HAP-1 (cell line): Measurements from ENCODE around the gene SH3BGR.

Source experiments
- DNase-seq, 2 experiments: peaks; one replicate each; pipeline ENCODE4 v3.0.0-alpha.2; 2016 to 2020; ENCODE audit warnings: low spot score in 2 of 2
- H3K27me3 ChIP-seq: fragments of 250-450 bp; sonication (Bioruptor Pico); 2 replicates; pipeline ENCODE4 v1.5.1; 2020; ENCODE audit warnings: low read depth, mild to moderate bottlenecking, moderate library complexity
- H3K36me3 ChIP-seq: fragments of 250-450 bp; sonication (Bioruptor Pico); replicated peaks from 2 replicates; pipeline ENCODE4 v1.5.1; 2020; ENCODE audit warnings: mild to moderate bottlenecking
- H3K4me1 ChIP-seq: fragments of 250-450 bp; sonication (Bioruptor Pico); 2 replicates; pipeline ENCODE4 v1.5.1; 2020; ENCODE audit warnings: mild to moderate bottlenecking
- H3K4me3 ChIP-seq: fragments of 250-450 bp; sonication (Bioruptor Pico); 2 replicates; pipeline ENCODE4 v1.5.1; 2020; ENCODE audit warnings: mild to moderate bottlenecking, moderate library complexity
- H3K9me3 ChIP-seq: fragments of 250-450 bp; sonication (Bioruptor Pico); 2 replicates; pipeline ENCODE4 v1.5.1; 2020; ENCODE audit warnings: mild to moderate bottlenecking, moderate library complexity
- in situ Hi-C: fragments of 300-500 bp; cut with MboI; formaldehyde crosslinking; loops from 3 replicates; pipeline ENCODE4 v1.14.3; 2020; ENCODE audit warnings: low sequenced_read_pairs, inconsistent platforms, mixed read lengths

Gene SH3BGR

DNA sequence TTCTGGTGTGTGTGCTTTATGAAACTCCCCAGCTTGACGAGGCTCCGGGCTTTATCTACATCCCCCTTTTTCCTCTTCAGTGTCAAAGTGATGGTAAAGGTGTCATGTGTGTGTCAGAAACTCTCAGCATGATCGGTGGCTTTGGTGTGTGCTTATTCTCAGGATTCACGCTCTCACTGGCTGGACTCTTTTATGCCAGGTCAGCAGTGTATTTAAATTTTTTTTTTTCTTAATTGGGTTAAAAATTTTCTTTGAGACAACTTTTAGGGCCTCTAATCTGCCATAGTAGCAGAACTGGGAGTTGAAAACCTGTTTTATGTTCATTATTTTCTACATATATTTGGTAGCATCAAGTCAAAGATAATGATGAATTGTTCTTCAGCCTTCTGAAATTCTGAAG, 21.0 kb downstream of the SH3BGR start:
- Histone ChIP-seq H3K36me3 (no peaks in the 10 kb centered on the region), H3K9me3 (no peaks in the 10 kb centered on the region), H3K4me1 (no peaks in the 10 kb centered on the region), H3K27me3 (no peaks in the 10 kb centered on the region; the same call in 1 of the 2 replicates), H3K4me3 (no peak overlapping the region)
- in situ Hi-C loops, result no loop called here
- no peak for DNase-seq

DNA sequence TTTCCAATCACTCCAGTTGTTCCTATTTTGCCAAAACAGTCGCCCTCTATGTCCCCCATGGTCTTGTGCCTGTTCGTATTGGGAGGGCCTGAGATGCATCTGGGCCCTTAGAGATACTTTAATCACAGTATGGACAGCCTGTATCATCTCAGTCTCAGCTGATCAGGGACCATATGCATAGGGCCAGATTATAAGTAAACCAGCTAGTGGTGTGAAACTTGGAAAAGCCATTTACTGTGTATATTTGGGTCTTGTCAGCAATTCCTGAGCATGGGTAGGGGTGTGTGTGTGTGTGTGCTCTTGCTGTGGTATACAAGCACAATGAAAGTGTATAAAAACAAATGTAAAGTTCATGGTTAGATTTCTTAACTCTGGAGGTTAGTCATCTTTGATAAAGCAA, 22.8 kb downstream of the SH3BGR start:
- in situ Hi-C loops, result no loop called here
- no peaks in the 10 kb centered on the region for H3K36me3 ChIP-seq
- no peak for DNase-seq

DNA sequence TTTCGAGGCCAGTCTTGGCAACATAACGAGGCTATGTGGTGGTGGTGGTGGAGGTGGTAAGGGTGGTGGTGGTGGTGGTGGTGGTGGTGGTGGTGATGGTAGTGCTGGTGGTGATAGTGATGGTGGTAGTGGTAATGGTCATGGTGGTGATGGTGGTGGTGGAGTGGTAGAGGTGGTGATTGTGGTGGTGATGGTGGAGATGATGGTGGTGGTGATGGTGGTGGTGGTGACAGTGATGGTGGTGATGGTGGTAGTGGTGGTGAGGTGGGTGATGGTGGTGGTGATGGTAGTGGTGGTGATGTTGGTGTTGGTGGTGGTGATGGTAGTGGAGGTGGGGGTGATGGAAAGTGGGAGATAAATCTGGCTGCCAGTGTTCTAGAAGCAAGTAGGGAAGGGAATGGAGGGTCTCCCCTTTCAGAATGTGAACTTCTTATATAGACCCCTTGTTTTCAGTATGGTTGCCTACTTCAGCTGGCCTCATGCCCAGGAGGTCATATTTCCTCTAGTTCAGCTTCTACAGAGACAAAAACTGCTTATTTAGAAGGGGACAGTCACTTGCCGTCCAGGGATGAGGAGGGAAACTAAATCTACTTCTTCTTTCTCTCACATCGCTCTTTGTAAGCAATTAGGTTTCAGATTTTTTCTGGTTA, 27.5 kb downstream of the SH3BGR start:
- H3K27me3 ChIP-seq, result no peaks in the 10 kb centered on the region; the same call in 1 of the 2 replicates
- in situ Hi-C loops, result no loop called here
- no peak for DNase-seq

More for the DNA sequence above, 22.8 kb downstream of the SH3BGR start:
- H3K4me1 ChIP-seq, result no peaks in the 10 kb centered on the region
- no peak overlapping the region for H3K4me3 ChIP-seq
- no peaks in the 10 kb centered on the region; the same call in 1 of the 2 replicates for H3K27me3 ChIP-seq
- no peaks in the 10 kb centered on the region for H3K9me3 ChIP-seq

DNA sequence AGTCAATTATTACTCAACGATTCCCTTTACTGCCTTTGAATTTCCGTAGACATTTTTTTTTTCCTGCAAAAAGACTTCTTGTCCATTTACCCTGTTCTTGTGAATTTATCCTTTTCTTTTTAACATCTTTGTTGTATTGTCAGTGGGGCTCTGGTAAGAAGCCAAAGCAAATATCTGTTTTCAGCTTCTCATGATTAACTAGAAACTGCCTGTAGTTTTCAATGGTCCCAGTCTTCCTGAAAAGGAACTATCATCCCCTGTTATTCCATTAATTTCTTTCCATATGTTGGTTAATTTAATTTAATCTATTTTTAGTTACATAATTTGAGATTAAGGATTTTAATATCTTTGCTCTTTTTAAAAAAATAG, 28.0 kb downstream of the SH3BGR start:
- in situ Hi-C loops, result no loop called here

More for the DNA sequence above, 27.5 kb downstream of the SH3BGR start:
- H3K4me3 ChIP-seq, result no peak overlapping the region
- H3K9me3 ChIP-seq, result no peaks in the 10 kb centered on the region
- H3K36me3 ChIP-seq, result no peaks in the 10 kb centered on the region
- H3K4me1 ChIP-seq, result no peaks in the 10 kb centered on the region

DNA sequence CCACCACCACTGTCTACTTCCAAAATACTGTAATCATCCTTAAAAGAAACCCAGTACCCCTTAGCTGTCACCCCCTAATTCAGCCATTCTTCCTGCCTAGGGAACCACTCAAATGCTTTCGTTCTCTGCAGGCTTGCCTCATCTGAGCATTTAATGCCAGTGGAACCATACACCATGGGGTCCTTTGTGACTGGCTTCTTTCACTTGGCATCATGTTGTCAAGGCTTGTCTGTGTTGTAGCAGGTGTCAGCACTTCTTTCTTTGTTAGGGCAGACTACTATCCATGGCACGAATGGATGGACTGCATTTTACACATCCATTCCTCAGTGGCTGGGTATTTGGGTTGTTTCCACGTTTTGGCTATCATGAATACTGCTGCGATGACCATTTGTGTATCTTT, 28.5 kb downstream of the SH3BGR start:
- no peak overlapping the region for H3K4me3 ChIP-seq
- H3K36me3 ChIP-seq, result no peaks in the 10 kb centered on the region
- no peak for DNase-seq
- no peaks in the 10 kb centered on the region for H3K9me3 ChIP-seq
- in situ Hi-C loops, result no loop called here
- H3K27me3 ChIP-seq, result no peaks in the 10 kb centered on the region
- H3K4me1 ChIP-seq, result no peaks in the 10 kb centered on the region

More for the DNA sequence above, 28.0 kb downstream of the SH3BGR start:
- no peak for DNase-seq
- H3K9me3 ChIP-seq, result no peaks in the 10 kb centered on the region
- no peaks in the 10 kb centered on the region for H3K4me1 ChIP-seq
- no peaks in the 10 kb centered on the region for H3K27me3 ChIP-seq
- H3K36me3 ChIP-seq, result no peaks in the 10 kb centered on the region
- no peak overlapping the region for H3K4me3 ChIP-seq

DNA sequence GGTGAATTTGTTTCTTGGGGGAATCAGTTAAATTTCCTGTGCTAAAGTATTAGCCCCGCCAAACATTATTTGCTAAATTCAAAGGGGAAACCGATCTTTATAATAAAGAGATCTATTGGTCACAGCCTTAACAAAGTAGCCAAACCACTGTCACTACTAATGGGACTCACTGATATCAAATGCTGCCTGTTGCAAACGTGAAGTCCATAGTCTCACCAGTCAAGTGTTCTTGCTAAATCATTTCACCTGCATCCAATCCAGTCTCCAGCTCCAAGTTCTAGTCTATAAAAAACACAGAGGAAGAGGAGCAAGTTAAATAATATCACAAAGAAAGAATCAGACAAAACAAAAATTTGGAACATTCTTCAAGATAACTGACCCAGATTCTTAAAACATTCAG, 30.1 kb downstream of the SH3BGR start:
- DNase-seq, result no peak
- Histone ChIP-seq H3K4me3 (no peak overlapping the region), H3K27me3 (no peaks in the 10 kb centered on the region), H3K36me3 (no peaks in the 10 kb centered on the region), H3K9me3 (no peaks in the 10 kb centered on the region), H3K4me1 (no peaks in the 10 kb centered on the region)
- in situ Hi-C loops, result no loop called here

DNA sequence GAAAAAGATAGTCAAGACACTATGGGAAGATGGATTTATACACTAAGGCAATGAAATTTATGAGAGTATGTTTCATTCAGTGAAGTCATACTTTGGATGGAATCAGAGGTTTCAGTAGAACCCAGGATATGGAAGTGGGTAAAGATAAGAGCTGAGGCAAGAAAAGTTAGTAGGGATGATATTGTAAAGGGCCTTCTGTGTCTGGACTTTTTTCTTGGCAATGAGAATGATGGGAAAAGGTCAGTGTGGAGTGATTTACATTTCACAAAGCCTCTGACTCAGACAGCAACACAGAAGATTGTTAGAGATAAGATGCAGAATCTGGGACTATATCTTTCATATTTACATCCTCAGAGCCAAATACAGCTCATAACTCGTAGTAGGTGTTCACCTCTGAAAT, 32.1 kb downstream of the SH3BGR start:
- Histone ChIP-seq H3K9me3 (no peaks in the 10 kb centered on the region; the same call in 1 of the 2 replicates), H3K4me3 (no peak overlapping the region), H3K36me3 (no peaks in the 10 kb centered on the region), H3K4me1 (no peaks in the 10 kb centered on the region), H3K27me3 (no peaks in the 10 kb centered on the region)
- in situ Hi-C loops, result no loop called here
- DNase-seq, result no peak

DNA sequence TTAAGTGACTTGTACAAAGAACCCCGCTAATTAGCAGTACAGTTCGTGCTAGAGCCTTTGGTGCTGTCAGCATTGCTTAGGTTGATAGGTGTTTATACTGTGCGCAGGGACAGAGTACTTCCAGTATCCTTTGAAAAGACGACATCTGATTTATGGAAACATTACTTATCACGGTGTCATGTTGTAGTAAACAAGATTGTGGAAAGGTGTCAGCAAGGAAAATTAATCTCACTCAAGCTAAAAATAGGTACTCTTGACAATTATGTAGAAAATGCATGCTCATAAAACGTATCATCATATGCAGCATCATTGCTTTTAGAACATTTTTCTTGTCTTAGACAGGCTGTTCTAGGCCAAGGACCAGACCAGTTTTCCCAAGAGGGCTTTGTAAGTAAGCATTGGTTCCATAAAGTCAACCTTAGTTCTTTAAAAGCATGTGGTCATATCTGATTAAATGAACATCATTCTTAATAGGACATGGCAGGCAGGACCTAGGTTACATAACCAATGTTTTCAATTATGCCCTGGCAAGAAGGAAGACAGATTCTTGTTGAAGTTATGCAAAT, 33.0 kb downstream of the SH3BGR start:
- no peaks in the 10 kb centered on the region for H3K36me3 ChIP-seq
- in situ Hi-C loops, result no loop called here
- H3K27me3 ChIP-seq, result no peaks in the 10 kb centered on the region
- no peak for DNase-seq
- no peaks in the 10 kb centered on the region for H3K4me1 ChIP-seq
- no peak overlapping the region for H3K4me3 ChIP-seq
- H3K9me3 ChIP-seq, result no peaks in the 10 kb centered on the region; the same call in 1 of the 2 replicates

DNA sequence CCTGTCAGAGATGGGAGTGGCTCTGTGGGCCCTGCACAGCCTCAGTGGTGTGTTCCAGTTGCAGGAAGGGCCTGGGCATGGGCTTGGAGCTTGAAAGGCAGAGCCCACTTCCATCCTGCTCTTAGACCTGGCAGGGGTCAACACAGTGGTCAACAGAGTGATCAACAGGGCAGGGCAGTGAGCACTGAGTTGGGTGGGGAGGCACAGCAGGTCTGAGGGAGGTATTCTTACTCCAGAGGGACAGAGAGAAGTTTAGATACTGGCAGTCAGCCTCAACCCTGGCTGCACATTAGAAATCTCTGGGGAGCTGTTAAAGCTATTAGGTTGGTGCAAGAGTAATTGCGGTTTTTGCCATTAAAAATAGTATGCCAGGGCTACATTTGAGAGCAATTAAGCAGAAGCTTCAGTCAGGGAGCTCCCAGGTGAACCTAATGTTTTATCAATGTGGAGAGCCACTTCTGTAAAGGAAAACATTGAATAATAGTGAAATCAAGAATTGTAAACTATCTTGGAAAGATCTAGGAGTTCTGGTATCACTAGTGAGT, 37.7 kb downstream of the SH3BGR start:
- H3K36me3 ChIP-seq, result no peaks in the 10 kb centered on the region
- H3K27me3 ChIP-seq, result no peaks in the 10 kb centered on the region; the same call in 1 of the 2 replicates
- no peak overlapping the region for H3K4me3 ChIP-seq
- no peaks in the 10 kb centered on the region for H3K4me1 ChIP-seq
- no peak for DNase-seq
- no peaks in the 10 kb centered on the region; the same call in 1 of the 2 replicates for H3K9me3 ChIP-seq
- in situ Hi-C loops, result no loop called here

DNA sequence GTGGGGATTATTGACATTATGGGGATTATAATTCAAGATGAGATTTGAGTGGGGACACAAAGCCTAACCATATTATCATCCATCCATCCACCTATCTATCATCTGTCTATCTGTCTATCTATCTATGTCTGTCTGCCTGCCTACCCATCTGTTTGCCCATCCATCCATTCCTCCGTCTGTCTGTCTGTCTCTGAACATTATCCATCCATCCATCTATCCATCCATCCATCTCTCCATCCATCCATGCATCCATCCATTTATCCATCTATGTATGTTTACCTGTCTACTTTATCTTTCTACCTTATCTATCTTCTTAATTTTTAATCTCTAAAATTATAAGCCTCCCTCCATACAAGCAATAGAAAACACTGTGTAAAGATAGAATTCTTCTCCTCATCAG, 47.4 kb downstream of the SH3BGR start:
- Histone ChIP-seq H3K4me3 (no peak overlapping the region), H3K4me1 (no peaks in the 10 kb centered on the region), H3K27me3 (no peaks in the 10 kb centered on the region), H3K9me3 (no peaks in the 10 kb centered on the region), H3K36me3 (no peaks in the 10 kb centered on the region)
- DNase-seq, result no peak
- in situ Hi-C loops, result no loop called here

DNA sequence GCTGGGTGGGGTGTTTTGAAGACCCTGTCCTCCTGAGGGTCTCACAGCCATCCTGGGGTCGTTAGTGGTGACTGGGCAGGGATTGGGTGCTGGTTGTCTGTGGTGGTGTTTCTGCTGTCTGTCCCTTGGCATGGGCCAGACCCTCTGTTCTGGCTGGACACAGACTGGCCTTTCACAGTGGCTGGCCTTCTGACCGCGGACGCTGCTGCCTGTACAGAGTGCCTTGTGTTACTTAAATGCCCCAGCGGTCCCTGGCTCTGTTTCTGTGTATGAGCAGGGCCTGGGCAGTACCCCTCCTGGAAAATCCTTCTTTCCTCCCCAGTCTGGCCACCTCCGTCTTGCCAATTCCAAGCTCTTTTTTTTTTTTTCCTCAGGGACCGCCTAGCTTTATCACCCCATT, 50.9 kb downstream of the SH3BGR start:
- Histone ChIP-seq H3K4me1 (no peaks in the 10 kb centered on the region), H3K9me3 (no peaks in the 10 kb centered on the region), H3K4me3 (no peak overlapping the region), H3K36me3 (no peaks in the 10 kb centered on the region), H3K27me3 (no peaks in the 10 kb centered on the region)
- no peak for DNase-seq
- in situ Hi-C loops, result no loop called here

DNA sequence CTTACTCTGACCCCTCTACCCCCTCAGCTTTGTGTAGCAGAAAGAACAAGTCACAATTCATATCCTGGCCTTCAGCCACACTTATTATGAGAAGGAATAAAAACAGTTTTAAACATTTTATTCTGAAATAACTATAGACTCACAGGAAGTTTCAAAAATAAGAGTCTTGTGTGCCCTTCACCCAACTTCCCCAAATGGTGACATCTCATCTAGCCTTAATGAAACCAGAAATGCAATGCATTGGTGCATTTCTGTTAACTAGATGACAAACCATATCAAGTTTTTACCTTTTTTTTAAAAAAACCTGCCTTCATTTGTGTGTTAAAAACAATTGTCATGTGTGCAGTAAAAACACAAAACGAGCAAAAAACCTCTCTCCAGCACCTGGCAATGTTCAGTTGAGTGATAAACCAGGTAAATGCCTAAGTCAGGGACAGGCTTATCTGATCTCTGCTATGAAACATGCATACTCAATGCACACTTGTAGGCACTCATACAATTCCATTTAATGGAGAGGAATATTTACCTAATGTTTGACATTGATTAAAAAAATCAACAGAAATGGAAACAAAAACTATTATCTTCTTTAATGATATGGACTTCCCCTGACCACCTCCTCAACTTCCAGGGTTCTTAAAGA, 51.5 kb downstream of the SH3BGR start:
- in situ Hi-C loops, result no loop called here
- H3K4me3 ChIP-seq, result no peak overlapping the region
- DNase-seq, result no peak
- H3K36me3 ChIP-seq, result no peaks in the 10 kb centered on the region
- H3K27me3 ChIP-seq, result no peaks in the 10 kb centered on the region
- H3K4me1 ChIP-seq, result no peaks in the 10 kb centered on the region
- H3K9me3 ChIP-seq, result no peaks in the 10 kb centered on the region

DNA sequence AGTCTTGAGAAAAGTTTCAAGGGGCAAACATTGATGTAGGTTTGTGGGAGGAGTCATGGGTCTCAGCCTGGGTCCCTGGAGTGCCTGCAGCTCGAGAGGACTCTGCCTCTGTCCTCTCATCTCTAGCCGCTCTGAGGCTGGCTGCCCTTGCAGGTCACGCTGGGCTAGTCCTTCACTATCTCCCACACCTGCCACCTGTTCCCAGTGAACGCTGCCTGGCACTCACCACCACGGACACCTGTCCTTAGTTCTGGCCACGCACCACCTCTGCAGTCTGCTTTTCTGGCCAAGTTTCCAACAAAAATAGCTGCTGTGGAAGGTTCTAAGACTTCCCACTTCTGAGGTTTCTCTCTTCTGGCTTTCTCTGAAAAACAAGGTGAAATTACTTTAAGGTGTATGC, 52.5 kb downstream of the SH3BGR start:
- in situ Hi-C loops, result no loop called here
- Histone ChIP-seq H3K4me3 (no peak overlapping the region), H3K4me1 (no peaks in the 10 kb centered on the region), H3K9me3 (no peaks in the 10 kb centered on the region), H3K27me3 (no peaks in the 10 kb centered on the region), H3K36me3 (no peaks in the 10 kb centered on the region)
- DNase-seq, result no peak

DNA sequence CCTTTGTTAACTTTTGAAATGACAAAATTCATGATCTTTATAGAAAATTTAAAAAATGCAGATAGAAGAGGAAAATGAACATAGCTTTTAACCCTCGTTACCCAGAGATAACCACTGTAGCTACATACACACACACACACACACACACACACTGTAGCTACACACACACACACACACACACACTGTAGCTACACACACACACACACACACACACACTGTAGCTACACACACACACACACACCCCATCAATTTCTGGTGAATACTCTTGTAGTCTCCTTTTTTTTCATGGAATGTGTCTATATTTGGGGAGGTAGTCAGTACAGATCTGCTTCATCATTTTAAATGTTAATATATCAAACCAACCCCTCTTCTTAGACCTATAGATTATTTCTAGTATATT, 58.5 kb downstream of the SH3BGR start:
- Histone ChIP-seq H3K4me1 (no peaks in the 10 kb centered on the region), H3K9me3 (no peaks in the 10 kb centered on the region), H3K4me3 (no peak overlapping the region), H3K27me3 (no peaks in the 10 kb centered on the region), H3K36me3 (no peaks in the 10 kb centered on the region)
- DNase-seq, result no peak
- in situ Hi-C loops, result no loop called here
